AG08396 (cell line): ENCODE results near the gene SHISA8.

Source experiments
- DNase-seq: peaks from one replicate; pipeline ENCODE4 v3.0.0; 2012; ENCODE audit warnings: low spot score, mixed read lengths

SHISA8 gene

GRCh38 chr22:41933411-41934177, 18.7 kb upstream of the SHISA8 start:
- no peak for DNase-seq

GRCh38 chr22:41932353-41932752, 17.5 kb upstream of the SHISA8 start:
- DNase-seq = no peak

GRCh38 chr22:41931701-41932269, 16.9 kb upstream of the SHISA8 start:
- DNase-seq = no peak

GRCh38 chr22:41929418-41929810, 14.5 kb upstream of the SHISA8 start:
- no peak for DNase-seq

GRCh38 chr22:41928593-41929417, 13.9 kb upstream of the SHISA8 start:
- no peak for DNase-seq

- no peak for DNase-seq
These were observed 12.9 kb upstream of the SHISA8 start for GRCh38 chr22:41927813-41928212.

GRCh38 chr22:41925783-41926460, 11.0 kb upstream of the SHISA8 start:
- DNase-seq = peak; percentile 79

- no peak for DNase-seq
These were observed 8.9 kb upstream of the SHISA8 start for GRCh38 chr22:41923595-41924276.

GRCh38 chr22:41922940-41923594, 8.2 kb upstream of the SHISA8 start:
- DNase-seq = no peak

GRCh38 chr22:41922328-41922727, 7.5 kb upstream of the SHISA8 start:
- no peak for DNase-seq

GRCh38 chr22:41920271-41920976, 5.5 kb upstream of the SHISA8 start:
- no peak for DNase-seq

- DNase-seq = peak; percentile 80
These were observed 4.7 kb upstream of the SHISA8 start for GRCh38 chr22:41919357-41920224.

- peak; percentile 67 for DNase-seq
These were observed 3.3 kb upstream of the SHISA8 start for GRCh38 chr22:41917903-41918791.

GRCh38 chr22:41917375-41917902, 2.6 kb upstream of the SHISA8 start:
- no peak for DNase-seq

GRCh38 chr22:41916745-41917358, 2.0 kb upstream of the SHISA8 start:
- DNase-seq = no peak

- DNase-seq = no peak
These were observed 1.1 kb upstream of the SHISA8 start for GRCh38 chr22:41915786-41916493.

GRCh38 chr22:41914611-41915034, 251 bp downstream of the SHISA8 start:
- DNase-seq = no peak
